Measurements from ENCODE around the gene PRPF40A.

DNA sequence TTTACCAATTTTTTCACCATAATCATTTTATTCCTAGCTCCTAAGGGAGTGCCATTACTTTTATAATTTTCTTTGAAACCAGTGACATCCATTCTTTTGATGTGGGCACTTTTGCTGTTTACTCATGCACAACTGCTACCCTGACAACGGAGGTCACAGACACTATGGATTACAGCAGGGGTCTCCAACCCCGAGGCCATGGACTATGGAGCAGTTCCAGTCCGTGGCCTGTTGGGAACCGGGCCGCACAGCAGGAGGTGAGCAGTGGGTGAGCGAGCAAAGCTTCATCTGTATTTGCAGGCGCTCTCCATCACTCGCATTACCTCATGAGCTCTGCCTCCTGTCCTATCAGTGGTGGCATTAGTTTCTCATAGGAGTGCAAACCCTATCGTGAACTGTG, 34.6 kb downstream of the PRPF40A start:
- TF ChIP-seq, protein P1, sequence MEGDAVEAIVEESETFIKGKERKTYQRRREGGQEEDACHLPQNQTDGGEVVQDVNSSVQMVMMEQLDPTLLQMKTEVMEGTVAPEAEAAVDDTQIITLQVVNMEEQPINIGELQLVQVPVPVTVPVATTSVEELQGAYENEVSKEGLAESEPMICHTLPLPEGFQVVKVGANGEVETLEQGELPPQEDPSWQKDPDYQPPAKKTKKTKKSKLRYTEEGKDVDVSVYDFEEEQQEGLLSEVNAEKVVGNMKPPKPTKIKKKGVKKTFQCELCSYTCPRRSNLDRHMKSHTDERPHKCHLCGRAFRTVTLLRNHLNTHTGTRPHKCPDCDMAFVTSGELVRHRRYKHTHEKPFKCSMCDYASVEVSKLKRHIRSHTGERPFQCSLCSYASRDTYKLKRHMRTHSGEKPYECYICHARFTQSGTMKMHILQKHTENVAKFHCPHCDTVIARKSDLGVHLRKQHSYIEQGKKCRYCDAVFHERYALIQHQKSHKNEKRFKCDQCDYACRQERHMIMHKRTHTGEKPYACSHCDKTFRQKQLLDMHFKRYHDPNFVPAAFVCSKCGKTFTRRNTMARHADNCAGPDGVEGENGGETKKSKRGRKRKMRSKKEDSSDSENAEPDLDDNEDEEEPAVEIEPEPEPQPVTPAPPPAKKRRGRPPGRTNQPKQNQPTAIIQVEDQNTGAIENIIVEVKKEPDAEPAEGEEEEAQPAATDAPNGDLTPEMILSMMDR (IDR thresholded peaks at IDR 0.05): no peak
- TF ChIP-seq POLR2AphosphoS5 (IDR thresholded peaks at IDR 0.05): no peak
